ENCODE measurements around the gene CYP4A22.
"Not testable (repeated sequence)": the region's sequence is repeated elsewhere in the genome, so short reads cannot be mapped to it uniquely, and the experiment has no call there.

DNA sequence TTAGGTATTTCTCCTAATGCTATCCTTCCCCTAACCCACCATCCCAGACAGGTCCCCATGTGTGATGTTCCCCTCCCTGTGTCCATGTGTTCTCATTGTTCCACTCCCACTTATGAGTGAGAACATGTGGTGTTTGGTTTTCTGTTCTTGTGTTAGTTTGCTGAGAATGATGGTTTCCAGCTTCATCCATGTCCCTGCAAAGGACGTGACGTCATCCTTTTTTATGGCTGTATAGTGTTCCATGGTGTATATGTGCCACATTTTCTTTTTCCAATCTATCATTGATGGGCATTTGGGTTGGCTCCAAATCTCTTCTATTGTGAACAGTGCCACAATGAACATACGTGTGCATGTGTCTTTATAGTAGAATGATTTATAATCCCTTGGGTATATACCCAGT lies 4.6 kb upstream of the CYP4A22 start:
- TF ChIP-seq, protein P1, sequence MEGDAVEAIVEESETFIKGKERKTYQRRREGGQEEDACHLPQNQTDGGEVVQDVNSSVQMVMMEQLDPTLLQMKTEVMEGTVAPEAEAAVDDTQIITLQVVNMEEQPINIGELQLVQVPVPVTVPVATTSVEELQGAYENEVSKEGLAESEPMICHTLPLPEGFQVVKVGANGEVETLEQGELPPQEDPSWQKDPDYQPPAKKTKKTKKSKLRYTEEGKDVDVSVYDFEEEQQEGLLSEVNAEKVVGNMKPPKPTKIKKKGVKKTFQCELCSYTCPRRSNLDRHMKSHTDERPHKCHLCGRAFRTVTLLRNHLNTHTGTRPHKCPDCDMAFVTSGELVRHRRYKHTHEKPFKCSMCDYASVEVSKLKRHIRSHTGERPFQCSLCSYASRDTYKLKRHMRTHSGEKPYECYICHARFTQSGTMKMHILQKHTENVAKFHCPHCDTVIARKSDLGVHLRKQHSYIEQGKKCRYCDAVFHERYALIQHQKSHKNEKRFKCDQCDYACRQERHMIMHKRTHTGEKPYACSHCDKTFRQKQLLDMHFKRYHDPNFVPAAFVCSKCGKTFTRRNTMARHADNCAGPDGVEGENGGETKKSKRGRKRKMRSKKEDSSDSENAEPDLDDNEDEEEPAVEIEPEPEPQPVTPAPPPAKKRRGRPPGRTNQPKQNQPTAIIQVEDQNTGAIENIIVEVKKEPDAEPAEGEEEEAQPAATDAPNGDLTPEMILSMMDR (IDR thresholded peaks at IDR 0.05), result not testable (repeated sequence)
- TF ChIP-seq EP300, POLR2A, POLR2AphosphoS5 (IDR thresholded peaks at IDR 0.05): not testable (repeated sequence)
